HG02678 (cell line): ENCODE measurements around the gene HINFP.
A peak's percentile ranks its signal among the peaks of the same experiment; 100 is the strongest.

ENCODE experiments used
- ATAC-seq: cut with Tn5 transposase; IDR thresholded peaks from one replicate; pipeline ENCODE4 v1.9.1; 2021; ENCODE audit warnings: mild to moderate bottlenecking, moderate library complexity; ENCODE audit not compliant: unreplicated experiment

The HINFP gene

GRCh38 chr11:119121008-119121810 is at the start of gene HINFP:
Gene HINFP (plus strand): TSS chr11:119121580. CDS start chr11:119126945, 5,365 bp downstream.
- ATAC-seq = peak; percentile 93

GRCh38 chr11:119077839-119078238 is 43.5 kb upstream of the HINFP start:
- no peak for ATAC-seq

- ATAC-seq = no peak
Measured at GRCh38 chr11:119078675-119079420, 42.5 kb upstream of the HINFP start.

GRCh38 chr11:119081682-119082260 is 39.6 kb upstream of the HINFP start:
- no peak for ATAC-seq

GRCh38 chr11:119084663-119085436 is 36.5 kb upstream of the HINFP start, which contains the start of gene HMBS:
Gene HMBS (plus strand): TSS chr11:119084881. CDS start chr11:119085034, 153 bp downstream.
- ATAC-seq = peak; percentile 94

GRCh38 chr11:119085437-119085847 is 35.9 kb upstream of the HINFP start:
- ATAC-seq = peak; percentile 10

GRCh38 chr11:119087123-119087522 is 34.3 kb upstream of the HINFP start:
- ATAC-seq = no peak

- no peak for ATAC-seq
Measured at GRCh38 chr11:119087747-119088241, 33.6 kb upstream of the HINFP start.

- no peak for ATAC-seq
Measured at GRCh38 chr11:119088406-119088805, 33.0 kb upstream of the HINFP start.

- no peak for ATAC-seq
Measured at GRCh38 chr11:119089319-119089718, 32.1 kb upstream of the HINFP start.

- no peak for ATAC-seq
Measured at GRCh38 chr11:119091178-119091577, 30.2 kb upstream of the HINFP start.

GRCh38 chr11:119091966-119092879 is 29.2 kb upstream of the HINFP start:
- ATAC-seq = no peak

- no peak for ATAC-seq
Measured at GRCh38 chr11:119092880-119093842, 28.2 kb upstream of the HINFP start.

- peak; percentile 1 for ATAC-seq
Measured at GRCh38 chr11:119093942-119094815, 27.2 kb upstream of the HINFP start.

GRCh38 chr11:119094816-119095065 is 26.6 kb upstream of the HINFP start:
- peak; percentile 38 for ATAC-seq

- peak; percentile 87 for ATAC-seq
Measured at GRCh38 chr11:119095066-119095880, 26.1 kb upstream of the HINFP start.

GRCh38 chr11:119099711-119100110 is 21.7 kb upstream of the HINFP start:
- no peak for ATAC-seq
